ENCODE measurements around the gene RPS6KA1. TPM values are rescaled to one million over a fixed set of nuclear protein-coding genes. Genes with fewer than 3 reads are reported as not detected.

Gene RPS6KA1
- total RNA-seq, 1 donor from 2014 or later: 3.3 TPM

- DNase-seq (ENCODE audit: low spot score): no peak
- intact Hi-C loops (cut with DNase I): no loop called here
Measured at GRCh38 chr1:26550946-26551345, 21.4 kb downstream of the RPS6KA1 start.

DNA sequence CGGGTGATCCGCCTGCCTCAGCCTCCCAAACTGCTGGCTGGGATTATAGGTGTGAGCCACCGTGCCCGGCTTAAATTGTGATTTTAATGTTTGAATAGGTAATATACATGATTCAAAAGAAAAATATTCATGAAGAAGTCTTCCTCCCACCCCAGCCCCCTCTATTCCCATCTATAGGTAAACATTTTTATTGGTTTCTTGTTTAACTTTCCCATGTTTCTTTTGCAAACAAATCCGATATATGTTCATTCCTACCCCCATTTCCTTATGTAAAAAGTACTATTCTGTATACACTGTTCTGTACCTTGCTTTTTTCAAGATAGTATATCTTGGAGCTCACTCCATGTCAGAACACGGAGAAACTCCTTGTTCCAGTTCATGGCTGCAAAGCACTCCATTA lies 23.2 kb downstream of the RPS6KA1 start:
- DNase-seq (ENCODE audit: low spot score): no peak
- intact Hi-C loops (cut with DNase I): no loop called here

GRCh38 chr1:26553942-26554682 lies 24.6 kb downstream of the RPS6KA1 start:
- DNase-seq (ENCODE audit: low spot score): no peak
- intact Hi-C loops (cut with DNase I): no loop called here

DNA sequence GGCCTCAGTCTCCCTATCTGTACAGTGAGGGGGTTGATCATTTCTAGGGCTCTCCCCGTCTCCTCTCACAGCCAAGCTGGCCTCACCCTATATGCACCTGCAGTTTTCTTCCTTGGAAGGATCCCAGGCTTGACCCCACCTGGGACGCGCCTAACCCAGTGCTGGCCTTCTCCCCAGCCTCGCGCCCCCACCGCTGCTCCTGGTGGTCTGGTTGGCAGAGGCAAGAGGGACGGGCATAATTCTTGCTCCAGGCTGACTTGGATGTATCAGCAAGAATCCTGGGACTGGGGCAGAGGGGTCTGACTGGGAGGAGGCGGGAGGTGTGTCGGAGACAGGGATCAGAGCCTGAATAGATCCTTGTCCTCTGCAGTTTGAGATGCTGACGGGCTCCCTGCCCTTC lies 25.2 kb downstream of the RPS6KA1 start:
- intact Hi-C loops (cut with DNase I): no loop called here
- no peak for DNase-seq (ENCODE audit: low spot score)

- no peak for DNase-seq (ENCODE audit: low spot score)
- intact Hi-C loops (cut with DNase I): no loop called here
Measured at GRCh38 chr1:26555550-26555981, 26.0 kb downstream of the RPS6KA1 start.

- DNase-seq (ENCODE audit: low spot score): no peak
- intact Hi-C loops (cut with DNase I): no loop called here
Measured at GRCh38 chr1:26556111-26556510, 26.6 kb downstream of the RPS6KA1 start.

DNA sequence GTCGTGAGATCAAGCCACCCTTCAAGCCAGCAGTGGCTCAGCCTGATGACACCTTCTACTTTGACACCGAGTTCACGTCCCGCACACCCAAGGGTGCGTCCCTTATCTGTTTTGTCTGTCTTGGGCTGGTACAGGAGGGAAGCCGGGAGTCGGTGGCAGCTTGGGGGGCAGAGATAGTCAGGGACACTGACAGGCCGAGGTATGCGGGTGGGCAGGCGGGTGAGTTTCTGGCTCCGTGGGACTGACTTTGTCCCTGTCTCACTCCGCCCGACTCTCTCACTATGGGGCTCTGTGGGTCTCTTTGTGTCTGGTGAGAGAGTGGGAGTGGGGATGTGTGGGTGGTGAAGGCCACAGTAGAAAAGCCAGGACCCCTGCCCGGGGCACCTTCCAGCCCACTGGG lies 27.4 kb downstream of the RPS6KA1 start:
- intact Hi-C loops (cut with DNase I): no loop called here

DNA sequence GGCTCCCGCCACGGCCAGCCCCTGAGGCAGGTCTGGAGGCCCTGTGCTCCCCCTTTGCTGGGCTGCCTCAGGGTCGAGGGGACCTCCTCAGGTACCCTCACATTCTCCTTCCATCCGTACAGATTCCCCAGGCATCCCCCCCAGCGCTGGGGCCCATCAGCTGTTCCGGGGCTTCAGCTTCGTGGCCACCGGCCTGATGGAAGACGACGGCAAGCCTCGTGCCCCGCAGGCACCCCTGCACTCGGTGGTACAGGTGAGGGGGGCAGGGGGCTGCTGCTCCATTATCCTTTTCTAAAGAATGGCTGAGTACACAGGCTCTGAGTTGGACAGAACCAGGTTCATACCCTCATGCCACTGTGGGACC lies 29.1 kb downstream of the RPS6KA1 start:
- DNase-seq (ENCODE audit: low spot score): no peak
- intact Hi-C loops (cut with DNase I): no loop called here

More for the DNA sequence above, 27.4 kb downstream of the RPS6KA1 start:
- no peak for DNase-seq (ENCODE audit: low spot score)

DNA sequence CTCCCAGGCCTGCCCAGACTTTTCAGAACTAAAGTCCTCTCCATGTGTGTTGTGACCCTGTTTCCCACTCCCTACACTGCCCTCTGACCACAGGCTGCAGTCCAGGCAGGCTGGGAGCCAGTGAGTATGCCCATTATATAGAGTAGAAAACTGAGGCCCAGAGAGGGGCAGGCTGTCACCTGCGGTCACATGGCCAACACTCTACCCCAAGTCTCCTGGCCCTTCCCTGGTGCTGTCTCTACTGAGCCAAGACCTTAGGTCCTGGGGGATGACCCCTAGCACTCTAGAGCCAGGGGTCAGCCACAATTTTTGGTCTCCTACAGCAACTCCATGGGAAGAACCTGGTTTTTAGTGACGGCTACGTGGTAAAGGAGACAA lies 30.8 kb downstream of the RPS6KA1 start:
- DNase-seq (ENCODE audit: low spot score): no peak
- intact Hi-C loops (cut with DNase I): no loop called here

DNA sequence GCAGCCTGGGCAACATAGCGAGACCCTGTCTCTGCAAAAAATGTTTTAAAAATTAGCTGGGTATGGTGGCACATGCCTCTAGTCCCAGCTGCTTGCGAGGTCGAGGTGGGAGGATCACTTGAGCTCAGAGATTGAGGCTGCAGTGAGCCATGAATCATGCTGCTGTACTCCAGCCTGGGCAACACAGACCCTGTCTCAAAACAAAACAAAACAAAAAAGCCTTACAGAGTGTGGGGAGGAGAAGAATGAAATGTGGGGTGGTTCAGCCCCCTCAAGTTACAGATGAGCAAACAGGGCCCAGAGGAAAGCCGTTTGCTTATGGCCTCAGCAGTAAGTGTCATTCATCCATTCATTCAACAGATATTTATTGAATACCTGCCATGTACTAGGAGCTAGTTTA lies 40.7 kb downstream of the RPS6KA1 start:
- intact Hi-C loops (cut with DNase I): no loop called here
- no peak for DNase-seq (ENCODE audit: low spot score)

DNA sequence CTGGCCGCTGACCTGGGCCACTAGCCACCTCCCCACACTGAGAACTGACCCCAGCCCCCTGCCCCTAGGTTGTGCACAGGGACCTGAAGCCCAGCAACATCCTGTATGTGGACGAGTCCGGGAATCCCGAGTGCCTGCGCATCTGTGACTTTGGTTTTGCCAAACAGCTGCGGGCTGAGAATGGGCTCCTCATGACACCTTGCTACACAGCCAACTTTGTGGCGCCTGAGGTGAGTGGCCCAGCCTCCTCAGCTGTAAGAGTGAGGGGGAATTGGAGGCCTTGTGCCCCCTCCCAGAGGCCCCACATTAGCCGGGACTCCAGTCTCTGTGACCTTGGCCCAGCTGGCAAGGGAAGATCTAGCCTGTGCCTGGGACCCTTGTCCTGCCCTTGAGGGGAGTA lies 41.8 kb downstream of the RPS6KA1 start:
- DNase-seq (ENCODE audit: low spot score): no peak
- intact Hi-C loops (cut with DNase I): no loop called here

GRCh38 chr1:26574018-26574417 lies 44.5 kb downstream of the RPS6KA1 start:
- intact Hi-C loops (cut with DNase I): no loop called here
- peak; percentile 66 for DNase-seq (ENCODE audit: low spot score)

DNA sequence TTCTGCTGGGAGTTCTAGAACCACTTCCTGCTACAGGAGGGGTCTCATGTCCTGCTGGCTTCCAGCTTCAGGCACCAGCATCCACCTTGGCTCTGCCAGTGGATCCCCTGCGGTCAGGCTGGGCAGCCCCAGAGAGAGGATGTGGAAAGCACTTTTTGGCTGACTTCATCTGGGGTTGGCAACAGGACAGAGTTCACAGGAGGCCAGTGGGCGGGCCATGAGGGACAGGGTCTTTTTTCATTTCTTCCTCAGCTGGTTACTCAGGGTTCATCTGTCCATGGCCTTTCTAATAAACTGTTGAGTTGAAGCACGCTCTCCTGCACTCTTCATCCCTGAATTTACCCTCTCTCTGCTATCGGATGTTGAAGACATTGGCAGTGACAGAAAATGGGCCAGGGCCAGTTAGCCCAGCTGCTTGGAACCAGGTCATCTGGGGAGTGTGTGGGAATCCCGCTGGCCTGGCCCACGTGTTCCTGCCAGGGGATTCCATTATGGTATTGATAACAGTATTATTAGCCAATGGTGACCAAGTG lies 45.2 kb downstream of the RPS6KA1 start:
- peak; percentile 60 for DNase-seq (ENCODE audit: low spot score)
- intact Hi-C loops (cut with DNase I): no loop called here

- DNase-seq (ENCODE audit: low spot score): peak; percentile 19
- intact Hi-C loops (cut with DNase I): no loop called here
Measured at GRCh38 chr1:26575348-26575747, 45.8 kb downstream of the RPS6KA1 start.

DNA sequence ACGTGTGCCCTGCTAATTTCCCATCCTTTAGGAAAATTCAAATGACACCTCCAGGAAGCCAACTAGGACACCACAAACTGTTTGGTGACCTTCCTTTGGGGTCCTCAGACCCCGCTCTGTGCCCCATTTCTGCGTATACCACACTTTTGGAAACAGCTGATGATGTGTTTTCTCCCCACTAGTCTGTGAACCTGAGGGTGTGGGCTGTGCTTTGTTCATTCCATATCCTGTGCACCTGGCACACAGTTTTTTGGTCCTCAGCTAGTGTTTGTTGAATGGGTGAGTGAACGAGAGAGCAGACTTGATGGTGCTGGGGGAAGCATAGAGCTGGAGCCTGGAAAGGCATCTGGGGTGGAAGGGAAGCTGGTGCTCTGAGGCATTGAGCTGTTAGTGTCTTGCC lies 48.6 kb downstream of the RPS6KA1 start:
- peak; percentile 10 for DNase-seq (ENCODE audit: low spot score)
- intact Hi-C loops (cut with DNase I): no loop called here

DNA sequence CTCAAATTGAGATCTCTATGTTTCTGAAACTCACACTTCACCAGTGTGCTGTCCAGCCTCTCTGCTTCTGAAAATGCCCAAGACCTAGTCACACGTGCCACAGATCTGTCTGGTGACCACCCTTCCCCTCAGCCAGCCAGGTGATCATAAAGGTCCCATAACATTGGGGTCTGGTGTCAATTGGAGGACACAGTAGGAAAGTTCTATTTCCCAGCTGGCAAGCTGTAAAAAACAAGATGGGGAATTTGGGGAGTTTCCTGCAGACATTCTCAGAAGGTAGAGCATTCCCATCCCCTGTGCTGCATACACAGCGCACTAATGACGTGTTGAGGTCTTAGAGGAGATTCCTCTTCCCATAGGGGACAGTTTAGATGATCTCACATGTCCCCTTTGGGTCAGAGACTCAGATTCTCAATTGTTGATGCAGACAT lies 50.1 kb downstream of the RPS6KA1 start:
- DNase-seq (ENCODE audit: low spot score): no peak
- intact Hi-C loops (cut with DNase I): no loop called here

- intact Hi-C loops (cut with DNase I): no loop called here
- DNase-seq (ENCODE audit: low spot score): no peak
Measured at GRCh38 chr1:26580116-26580515, 50.6 kb downstream of the RPS6KA1 start.

DNA sequence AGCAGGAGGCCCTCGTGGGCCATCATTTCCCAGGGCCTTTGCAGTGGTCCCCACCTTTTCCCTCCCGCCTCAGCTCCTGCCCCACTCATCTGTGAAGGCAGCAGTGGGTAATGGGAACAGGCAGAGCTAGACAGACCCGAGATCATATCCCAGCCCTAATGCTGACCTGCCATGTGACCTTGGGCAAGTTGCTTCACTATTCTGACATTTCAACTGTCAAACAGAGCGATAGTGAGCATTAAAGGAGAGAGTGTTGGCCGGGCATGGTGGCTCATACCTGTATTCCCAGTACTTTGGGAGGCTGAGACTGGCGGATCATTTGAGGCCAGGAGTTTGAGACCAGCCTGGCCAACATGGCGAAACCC lies 51.7 kb downstream of the RPS6KA1 start:
- DNase-seq (ENCODE audit: low spot score): no peak
- intact Hi-C loops (cut with DNase I): no loop called here

DNA sequence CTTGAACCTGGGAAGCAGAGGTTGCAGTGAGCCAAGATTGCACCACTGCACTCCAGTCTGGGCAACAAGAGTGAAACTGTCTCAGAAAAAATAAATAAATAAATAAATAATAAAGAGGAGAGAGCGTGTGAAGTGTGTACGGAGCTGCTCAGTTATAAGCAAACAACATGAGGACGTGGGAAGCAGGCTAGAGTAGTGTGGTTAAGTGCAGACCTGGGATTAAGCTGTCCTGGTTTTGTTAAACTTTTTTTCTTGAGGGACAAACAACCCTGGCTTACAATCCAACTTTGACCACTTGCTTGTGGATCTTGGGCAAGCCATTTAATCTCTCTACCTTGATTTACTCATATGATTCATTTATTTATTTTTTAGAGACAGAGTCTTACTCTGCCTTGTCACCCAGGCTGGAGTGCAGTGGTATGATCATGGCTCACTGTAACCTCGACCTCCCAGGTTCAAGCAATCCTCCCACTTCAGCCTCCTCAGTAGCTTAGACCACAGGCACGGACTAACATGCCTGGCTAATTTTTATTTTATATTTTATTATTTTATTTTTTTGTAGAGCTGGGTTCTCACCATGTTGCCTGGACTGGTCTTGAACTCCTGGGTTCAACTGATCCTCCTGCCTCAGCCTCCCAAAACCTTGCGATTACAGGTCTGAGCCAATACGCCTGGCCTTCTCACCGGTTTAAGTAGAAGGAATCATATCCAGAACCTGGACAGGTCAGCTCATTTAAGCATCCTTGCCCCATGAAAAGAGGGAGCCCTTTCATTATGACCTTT lies 52.7 kb downstream of the RPS6KA1 start:
- no peak for DNase-seq (ENCODE audit: low spot score)
- intact Hi-C loops (cut with DNase I): no loop called here

GRCh38 chr1:26582836-26583460 lies 53.4 kb downstream of the RPS6KA1 start:
- no peak for DNase-seq (ENCODE audit: low spot score)
- intact Hi-C loops (cut with DNase I): no loop called here

Measured in cardiac septum (tissue), 1 donor.